Panc1 (cell line): ENCODE data around the gene LGALS12. TPM values are rescaled to one million over a fixed set of nuclear protein-coding genes. Genes with fewer than 3 reads are reported as not detected.

Experiments used
- ATAC-seq: fragments of 200-7000 bp; cut with Tn5 transposase; 2 replicates; pipeline ENCODE4 v1.9.1; 2020; ENCODE audit warnings: mild to moderate bottlenecking, moderate library complexity
- BruUV-seq: library from RNA; stranded (reverse); fragments of 400-500 nt; replicated peaks from 2 replicates; lab custom pipeline; 2021; lab: Mats Ljungman, UMichigan
- CTCF ChIA-PET: fragments of 300-600 bp; sonication (Branson Sonifier 250); formaldehyde crosslinking; loops from one replicate; lab custom pipeline; 2022; ENCODE audit warnings: antibody characterized with exemption; lab: Charles Lee
- POLR2A ChIA-PET: fragments of 300-600 bp; sonication (Branson Sonifier 250); formaldehyde crosslinking; loops from one replicate; lab custom pipeline; 2022; ENCODE audit warnings: antibody characterized with exemption; lab: Charles Lee
- DNase-seq: peaks from one replicate; pipeline ENCODE4 v3.0.0-alpha.2; 2010; ENCODE audit warnings: low read depth, low spot score
- H3K27ac ChIP-seq: 2 replicates; pipeline ENCODE4 v1.5.1; 2011; ENCODE audit warnings: mild to moderate bottlenecking, low read length, inconsistent platforms
- H3K27me3 ChIP-seq: fragments of 200-500 bp; sonication (Bioruptor generic); 2 replicates; pipeline ENCODE4 v1.6.0; 2014; ENCODE audit warnings: low read length, inconsistent platforms; ENCODE audit not compliant: control insufficient read depth, insufficient read depth
- H3K36me3 ChIP-seq: fragments of 200-500 bp; sonication (Bioruptor generic); 2 replicates; pipeline ENCODE4 v1.5.1; 2014; ENCODE audit warnings: inconsistent platforms, mild to moderate bottlenecking, low read length, moderate library complexity; ENCODE audit not compliant: control insufficient read depth, insufficient read depth
- H3K4me1 ChIP-seq: 2 replicates; pipeline ENCODE4 v1.5.1; 2011; ENCODE audit warnings: inconsistent platforms, mild to moderate bottlenecking, low read length, moderate library complexity; ENCODE audit not compliant: control insufficient read depth, insufficient read depth
- H3K4me3 ChIP-seq, 2 experiments: 2 replicates each; pipeline ENCODE4 v1.5.1; 2011 to 2012; ENCODE audit warnings: low read depth in 2 of 2, low read length in 2 of 2, mild to moderate bottlenecking in 2 of 2, inconsistent platforms in 1 of 2, moderate library complexity in 1 of 2
- H3K9me3 ChIP-seq: fragments of 200-500 bp; sonication (Bioruptor generic); 2 replicates; pipeline ENCODE4 v1.5.1; 2014; ENCODE audit warnings: low read depth, mild to moderate bottlenecking, inconsistent platforms, low read length, moderate library complexity; ENCODE audit not compliant: control insufficient read depth, insufficient read depth
- POLR2AphosphoS5 ChIP-seq: IDR thresholded peaks from 2 replicates; pipeline ENCODE4 v1.6.1; 2012; ENCODE audit warnings: mild to moderate bottlenecking, low read depth, low read length, moderate library complexity
- SIN3A ChIP-seq: IDR thresholded peaks from 2 replicates; pipeline ENCODE4 v1.6.1; 2012; ENCODE audit warnings: low read depth, mild to moderate bottlenecking, low read length, moderate library complexity, borderline replicate concordance; ENCODE audit not compliant: insufficient read depth
- TCF7L2 ChIP-seq: IDR thresholded peaks from 2 replicates; pipeline ENCODE4 v1.6.1; 2011; ENCODE audit warnings: mild to moderate bottlenecking, low read depth, low read length, inconsistent platforms
- in situ Hi-C: cut with HindIII; loops from 2 replicates; pipeline ENCODE4 v1.10.0; 2016; ENCODE audit warnings: low sequenced_read_pairs, low pct_unique_long_range_greater_than_20kb
- intact Hi-C: fragments of 100-400 bp; cut with micrococcal nuclease; formaldehyde crosslinking; loops from one replicate; pipeline ENCODE4 v1.10.0; 2022; ENCODE audit not compliant: unreplicated experiment
- total RNA-seq: library from RNA; stranded (reverse); gene quantifications from one replicate; pipeline ENCODE4 v1.2.1, GENCODE V29; 2021; ENCODE audit not compliant: unreplicated experiment
- TF ChIP-seq, protein P1 (sequence below), 2 experiments: IDR thresholded peaks; 2 replicates each; pipeline ENCODE4 v1.6.1; 2011 to 2012; ENCODE audit warnings: low read depth in 2 of 2, control low read depth in 1 of 2, low read length in 1 of 2, mild to moderate bottlenecking in 1 of 2, moderate library complexity in 1 of 2; ENCODE audit not compliant: insufficient read depth in 1 of 2
- TF ChIP-seq, protein P2 (sequence below): fragments of 450-650 bp; IDR thresholded peaks from 2 replicates; pipeline ENCODE4 v1.5.1; 2017; ENCODE audit warnings: mild to moderate bottlenecking

Gene LGALS12
- total RNA-seq, 1 experiment from 2014 or later = not detected

DNA sequence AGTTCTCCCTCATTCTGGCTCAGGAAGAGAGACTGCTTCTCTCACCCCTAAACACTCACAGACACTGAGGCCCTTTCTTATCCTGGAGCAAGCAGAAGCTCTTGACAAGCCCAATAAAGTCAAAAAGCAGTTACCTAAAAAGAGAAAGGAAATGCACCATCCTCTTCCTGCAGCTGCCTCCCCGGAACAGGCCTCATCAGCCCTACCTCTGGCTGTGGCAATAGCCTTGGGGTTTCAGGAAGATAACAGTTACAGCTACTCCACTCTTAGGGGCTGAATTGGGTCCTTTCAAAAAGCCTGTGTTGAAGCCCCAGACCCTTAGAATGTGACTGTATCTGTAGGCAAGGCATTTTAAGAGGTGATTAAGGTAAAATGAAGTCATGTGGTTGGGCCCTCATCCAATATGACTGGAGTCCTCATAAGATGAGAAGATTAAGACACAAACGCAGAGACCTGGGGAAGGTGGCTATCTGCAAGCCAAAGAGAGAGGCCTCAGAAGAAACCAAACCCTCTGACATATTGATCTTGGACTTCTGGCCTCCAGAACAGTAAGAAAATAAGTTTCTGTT, 3.5 kb upstream of the LGALS12 start:
- ChIA-PET POLR2A (no interaction called here), CTCF (no interaction called here)
- no peak overlapping the region for H3K27ac ChIP-seq
- ATAC-seq (no peak), DNase-seq (no peak)
- no peak overlapping the region for H3K4me3 ChIP-seq
- H3K4me1 ChIP-seq = no peaks in the 10 kb centered on the region
- TF ChIP-seq TCF7L2 = no peak
- TF ChIP-seq SIN3A = no peak
- TF ChIP-seq, protein P1, sequence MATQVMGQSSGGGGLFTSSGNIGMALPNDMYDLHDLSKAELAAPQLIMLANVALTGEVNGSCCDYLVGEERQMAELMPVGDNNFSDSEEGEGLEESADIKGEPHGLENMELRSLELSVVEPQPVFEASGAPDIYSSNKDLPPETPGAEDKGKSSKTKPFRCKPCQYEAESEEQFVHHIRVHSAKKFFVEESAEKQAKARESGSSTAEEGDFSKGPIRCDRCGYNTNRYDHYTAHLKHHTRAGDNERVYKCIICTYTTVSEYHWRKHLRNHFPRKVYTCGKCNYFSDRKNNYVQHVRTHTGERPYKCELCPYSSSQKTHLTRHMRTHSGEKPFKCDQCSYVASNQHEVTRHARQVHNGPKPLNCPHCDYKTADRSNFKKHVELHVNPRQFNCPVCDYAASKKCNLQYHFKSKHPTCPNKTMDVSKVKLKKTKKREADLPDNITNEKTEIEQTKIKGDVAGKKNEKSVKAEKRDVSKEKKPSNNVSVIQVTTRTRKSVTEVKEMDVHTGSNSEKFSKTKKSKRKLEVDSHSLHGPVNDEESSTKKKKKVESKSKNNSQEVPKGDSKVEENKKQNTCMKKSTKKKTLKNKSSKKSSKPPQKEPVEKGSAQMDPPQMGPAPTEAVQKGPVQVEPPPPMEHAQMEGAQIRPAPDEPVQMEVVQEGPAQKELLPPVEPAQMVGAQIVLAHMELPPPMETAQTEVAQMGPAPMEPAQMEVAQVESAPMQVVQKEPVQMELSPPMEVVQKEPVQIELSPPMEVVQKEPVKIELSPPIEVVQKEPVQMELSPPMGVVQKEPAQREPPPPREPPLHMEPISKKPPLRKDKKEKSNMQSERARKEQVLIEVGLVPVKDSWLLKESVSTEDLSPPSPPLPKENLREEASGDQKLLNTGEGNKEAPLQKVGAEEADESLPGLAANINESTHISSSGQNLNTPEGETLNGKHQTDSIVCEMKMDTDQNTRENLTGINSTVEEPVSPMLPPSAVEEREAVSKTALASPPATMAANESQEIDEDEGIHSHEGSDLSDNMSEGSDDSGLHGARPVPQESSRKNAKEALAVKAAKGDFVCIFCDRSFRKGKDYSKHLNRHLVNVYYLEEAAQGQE (IDR thresholded peaks at IDR 0.05; ENCODE audit: insufficient read depth in 1 of 2, low read depth in 2 of 2, low read length in 1 of 2) = no peak
- TF ChIP-seq, protein P2, sequence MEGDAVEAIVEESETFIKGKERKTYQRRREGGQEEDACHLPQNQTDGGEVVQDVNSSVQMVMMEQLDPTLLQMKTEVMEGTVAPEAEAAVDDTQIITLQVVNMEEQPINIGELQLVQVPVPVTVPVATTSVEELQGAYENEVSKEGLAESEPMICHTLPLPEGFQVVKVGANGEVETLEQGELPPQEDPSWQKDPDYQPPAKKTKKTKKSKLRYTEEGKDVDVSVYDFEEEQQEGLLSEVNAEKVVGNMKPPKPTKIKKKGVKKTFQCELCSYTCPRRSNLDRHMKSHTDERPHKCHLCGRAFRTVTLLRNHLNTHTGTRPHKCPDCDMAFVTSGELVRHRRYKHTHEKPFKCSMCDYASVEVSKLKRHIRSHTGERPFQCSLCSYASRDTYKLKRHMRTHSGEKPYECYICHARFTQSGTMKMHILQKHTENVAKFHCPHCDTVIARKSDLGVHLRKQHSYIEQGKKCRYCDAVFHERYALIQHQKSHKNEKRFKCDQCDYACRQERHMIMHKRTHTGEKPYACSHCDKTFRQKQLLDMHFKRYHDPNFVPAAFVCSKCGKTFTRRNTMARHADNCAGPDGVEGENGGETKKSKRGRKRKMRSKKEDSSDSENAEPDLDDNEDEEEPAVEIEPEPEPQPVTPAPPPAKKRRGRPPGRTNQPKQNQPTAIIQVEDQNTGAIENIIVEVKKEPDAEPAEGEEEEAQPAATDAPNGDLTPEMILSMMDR = no peak
- no peak for TF ChIP-seq POLR2AphosphoS5
- no peaks in the 10 kb centered on the region for H3K27me3 ChIP-seq
- in situ Hi-C loops (no loop called here), intact Hi-C loops (no loop called here)
- H3K9me3 ChIP-seq = peaks cover 6% of the 10 kb centered on the region; the same call in 1 of the 2 replicates
- H3K36me3 ChIP-seq = no peaks in the 10 kb centered on the region
- no TSS peak for BruUV-seq

DNA sequence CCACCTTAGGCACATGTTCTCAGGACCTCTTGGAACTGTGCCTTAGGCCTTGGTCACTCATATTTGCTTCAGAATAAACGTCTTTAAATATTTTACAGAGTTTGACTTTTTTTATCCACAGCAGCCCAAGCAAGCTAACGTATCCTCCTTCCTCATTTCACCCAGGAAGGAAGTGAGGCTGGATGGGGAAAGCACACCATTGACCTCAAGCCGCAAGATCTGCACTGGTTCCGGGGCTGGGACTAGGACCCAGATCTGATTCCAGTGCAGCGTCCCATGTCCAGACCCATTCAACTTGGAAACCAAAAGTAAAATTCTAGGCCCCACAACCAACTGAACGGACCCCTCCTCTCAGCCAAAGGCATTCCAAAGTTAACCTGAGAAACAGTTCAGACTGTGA, 2.4 kb upstream of the LGALS12 start:
- CTCF ChIA-PET = no interaction called here
- Histone ChIP-seq H3K9me3 (peaks cover 6% of the 10 kb centered on the region; the same call in 1 of the 2 replicates), H3K36me3 (no peaks in the 10 kb centered on the region), H3K4me3 (no peak overlapping the region), H3K27ac (no peak overlapping the region), H3K4me1 (no peaks in the 10 kb centered on the region), H3K27me3 (no peaks in the 10 kb centered on the region)
- TF ChIP-seq SIN3A (no peak), TCF7L2 (no peak), POLR2AphosphoS5 (no peak)
- TF ChIP-seq, protein P1 (IDR thresholded peaks at IDR 0.05; ENCODE audit: insufficient read depth in 1 of 2, low read depth in 2 of 2, low read length in 1 of 2) = no peak
- TF ChIP-seq, protein P2 = no peak
- DNase-seq (no peak), ATAC-seq (no peak)
- POLR2A ChIA-PET = no interaction called here
- BruUV-seq = no TSS peak
- in situ Hi-C loops (no loop called here), intact Hi-C loops (no loop called here)
